Vagina (tissue), 2 donors: ENCODE results near the gene TRPM2.

Experiments used
- CTCF ChIP-seq, 3 experiments: fragments of 450-650 bp in 2 of 3; fragments of 200-600 bp in 1 of 3; sonication (generic) in 1 of 3; IDR thresholded peaks; one replicate each; pipeline ENCODE4 v1.5.1; 2017 to 2019; ENCODE audit warnings: antibody characterized with exemption in 3 of 3, mild to moderate bottlenecking in 2 of 3, moderate library complexity in 2 of 3
- POLR2A ChIP-seq, 2 donors: fragments of 450-650 bp; IDR thresholded peaks; one replicate each; pipeline ENCODE4 v1.6.1; 2017; ENCODE audit warnings: antibody characterized with exemption in 2 of 2, mild to moderate bottlenecking in 2 of 2, moderate library complexity in 2 of 2
- POLR2AphosphoS5 ChIP-seq, 2 donors: sonication (generic); formaldehyde crosslinking; IDR thresholded peaks; one replicate each; pipeline ENCODE4 v1.9.0; 2017; ENCODE audit warnings: antibody characterized with exemption in 2 of 2, mild to moderate bottlenecking in 2 of 2, low read depth in 1 of 2; ENCODE audit not compliant: insufficient read depth in 1 of 2

GRCh38 chr21:44310628-44311507 lies 42.6 kb upstream of the TRPM2 start:
- TF ChIP-seq CTCF (IDR thresholded peaks at IDR 0.05) (no peak), POLR2A (IDR thresholded peaks at IDR 0.05) (no peak), POLR2AphosphoS5 (IDR thresholded peaks at IDR 0.05; ENCODE audit: insufficient read depth in 1 of 2, low read depth in 1 of 2) (no peak)
